Measurements from ENCODE around the gene IRS1. TPM values are rescaled to one million over a fixed set of nuclear protein-coding genes. Genes with fewer than 3 reads are reported as not detected.

The IRS1 gene
- total and polyA plus RNA-seq, 2 of the 4 experiments (the other 2 are of a cell fraction), result 21.1 to 37.1 TPM

DNA sequence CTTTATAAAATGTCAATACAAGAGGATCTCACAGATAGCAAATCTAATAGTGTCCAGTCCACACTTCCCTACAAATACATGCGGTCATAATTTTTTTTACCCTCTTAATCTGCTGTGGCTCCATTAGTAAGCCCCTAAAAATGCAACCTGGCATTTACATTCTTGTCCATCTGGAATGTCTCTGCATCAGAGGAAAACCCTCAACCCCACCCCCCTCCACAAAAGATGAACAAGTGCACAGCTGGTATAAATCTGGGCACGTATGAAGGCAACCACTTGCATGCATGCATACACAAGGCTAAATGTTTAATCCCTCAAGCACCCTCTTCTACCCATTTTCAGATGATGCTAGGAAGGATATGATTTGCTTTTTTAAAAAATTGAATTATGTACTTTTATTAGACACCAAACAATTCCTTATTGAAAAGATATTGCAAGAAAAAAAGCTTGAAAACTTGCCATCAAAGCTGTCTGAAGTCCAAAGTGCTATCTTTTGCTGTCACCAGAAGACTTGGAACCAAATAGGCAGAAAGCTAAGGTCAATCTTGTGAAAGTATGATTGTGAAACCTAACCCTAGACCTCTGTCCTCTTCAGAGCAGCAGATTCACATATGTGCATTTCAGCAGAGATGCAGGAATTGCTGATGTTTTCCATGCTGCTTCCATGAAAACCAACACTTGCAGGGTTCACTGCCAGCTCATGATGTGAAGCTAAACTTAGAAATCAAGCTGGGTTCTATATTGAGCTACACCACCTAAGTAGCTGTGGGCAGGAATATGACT, 39.0 kb downstream of the IRS1 start:
- H3K23ac ChIP-seq (ENCODE audit: low read depth, low read length), result peak overlapping the region; percentile 50
- H3K4me2 ChIP-seq (ENCODE audit: low read depth, low read length), result peak overlapping the region; percentile 66
- dilution Hi-C loops (cut with HindIII; ENCODE audit: low sequenced_read_pairs, unreplicated experiment), result no loop called here
- H3K9ac ChIP-seq (ENCODE audit: low read depth, low read length), result 0 out of 2 replicates have a peak overlapping the region, but pooled peaks have one; percentile 38
- peak overlapping the region; percentile 78 for H2BK120ac ChIP-seq (ENCODE audit: low read depth, low read length)
- 0% methylated on average over 1 of the region's 2 CpGs; no CpG with 5 or more reads in 1 of the 2 experiments for WGBS, 2 experiments (ENCODE audit: extremely low coverage in 2 of 2, insufficient read length in 1 of 2)
- H3K9me3 ChIP-seq (ENCODE audit: control insufficient read depth, insufficient read depth, low read length), result no peaks in the 10 kb centered on the region
- ChIA-PET CTCF (interaction anchor here (0.5 to 1.3 kb wide), 2 partner anchors 13 to 234 kb away, joined by 3 read pairs; no protein-coding TSS in a partner anchor), POLR2A (ENCODE audit: unreplicated experiment) (interaction anchor here (0.6 kb wide), 2 partner anchors 39 to 283 kb away, joined by 6 to 8 read pairs; partner anchors contain the start of gene IRS1)
- BruUV-seq (replicated peaks), result no TSS peak
- H4K20me1 ChIP-seq (ENCODE audit: insufficient read depth, low read length), result peaks cover 38% of the 10 kb centered on the region; the same call in 1 of the 2 replicates
- peak overlapping the region; percentile 0 to 4; a peak in 1 of 4 replicates for H4K8ac ChIP-seq (ENCODE audit: low read depth in 2 of 2, low read length in 2 of 2)
- ATAC-seq (ENCODE audit: low read depth) (peak; percentile 48), DNase-seq (peak; percentile 94)
- H3K27me3 ChIP-seq (ENCODE audit: control insufficient read depth, insufficient read depth, low read length), result no peaks in the 10 kb centered on the region
- H2AFZ ChIP-seq (replicated peaks; ENCODE audit: low read length, poor library complexity), result no peak overlapping the region
- no peak overlapping the region for H2AK5ac ChIP-seq (ENCODE audit: low read depth, low read length)
- H3K4me1 ChIP-seq (ENCODE audit: control insufficient read depth, insufficient read depth, low read length), result peaks cover 28% of the 10 kb centered on the region
- TF ChIP-seq RCOR1 (IDR thresholded peaks at IDR 0.05; ENCODE audit: insufficient replicate concordance, low read length) (no peak), FOS (IDR thresholded peaks at IDR 0.05; ENCODE audit: low read depth, low read length) (peak; percentile 43; the same call in 1 of the 2 replicates), MAFK (IDR thresholded peaks at IDR 0.05; ENCODE audit: low read depth, low read length) (peak; percentile 72), CEBPB (IDR thresholded peaks at IDR 0.05; ENCODE audit: low read depth, low read length) (peak; percentile 68), POLR2A (IDR thresholded peaks at IDR 0.05; ENCODE audit: low read depth, low read length) (no peak), MAZ (IDR thresholded peaks at IDR 0.05; ENCODE audit: borderline replicate concordance, low read depth, low read length) (no peak), BHLHE40 (IDR thresholded peaks at IDR 0.05; ENCODE audit: low read depth, low read length) (peak; percentile 26; the same call in 1 of the 2 replicates), SMC3 (IDR thresholded peaks at IDR 0.05; ENCODE audit: low read depth, low read length) (no peak), RAD21 (IDR thresholded peaks at IDR 0.05; ENCODE audit: low read length) (peak; percentile 7; the same call in 1 of the 2 replicates)
- TF ChIP-seq, protein P1, sequence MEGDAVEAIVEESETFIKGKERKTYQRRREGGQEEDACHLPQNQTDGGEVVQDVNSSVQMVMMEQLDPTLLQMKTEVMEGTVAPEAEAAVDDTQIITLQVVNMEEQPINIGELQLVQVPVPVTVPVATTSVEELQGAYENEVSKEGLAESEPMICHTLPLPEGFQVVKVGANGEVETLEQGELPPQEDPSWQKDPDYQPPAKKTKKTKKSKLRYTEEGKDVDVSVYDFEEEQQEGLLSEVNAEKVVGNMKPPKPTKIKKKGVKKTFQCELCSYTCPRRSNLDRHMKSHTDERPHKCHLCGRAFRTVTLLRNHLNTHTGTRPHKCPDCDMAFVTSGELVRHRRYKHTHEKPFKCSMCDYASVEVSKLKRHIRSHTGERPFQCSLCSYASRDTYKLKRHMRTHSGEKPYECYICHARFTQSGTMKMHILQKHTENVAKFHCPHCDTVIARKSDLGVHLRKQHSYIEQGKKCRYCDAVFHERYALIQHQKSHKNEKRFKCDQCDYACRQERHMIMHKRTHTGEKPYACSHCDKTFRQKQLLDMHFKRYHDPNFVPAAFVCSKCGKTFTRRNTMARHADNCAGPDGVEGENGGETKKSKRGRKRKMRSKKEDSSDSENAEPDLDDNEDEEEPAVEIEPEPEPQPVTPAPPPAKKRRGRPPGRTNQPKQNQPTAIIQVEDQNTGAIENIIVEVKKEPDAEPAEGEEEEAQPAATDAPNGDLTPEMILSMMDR (conservative IDR thresholded peaks at IDR 0.05; ENCODE audit: low read depth, low read length), result no peak
- peaks cover 21% of the 10 kb centered on the region for H3K36me3 ChIP-seq (ENCODE audit: control insufficient read depth, insufficient read depth, low read length)
- H4K5ac ChIP-seq (ENCODE audit: low read depth, low read length), result peak overlapping the region; percentile 64; the same call in 1 of the 2 replicates
- no peak overlapping the region for H3K4me3 ChIP-seq (ENCODE audit: insufficient read depth, low read depth, low read length)
- no peak overlapping the region for H2BK15ac ChIP-seq (ENCODE audit: low read depth, low read length)
- H3K9me1 ChIP-seq (ENCODE audit: insufficient read depth, low read length), result peaks cover 6% of the 10 kb centered on the region
- H2BK5ac ChIP-seq (ENCODE audit: low read depth, low read length, poor library complexity, severe bottlenecking), result peak overlapping the region; percentile 95
- H3K79me1 ChIP-seq (ENCODE audit: low read depth in 1 of 2, low read length in 2 of 2), result peaks cover 17 to 66% of the 10 kb centered on the region in 2 experiments
- intact Hi-C loops (cut with micrococcal nuclease), result no loop called here
- no peak overlapping the region for H2AK9ac ChIP-seq (replicated peaks; ENCODE audit: low read depth, low read length, poor library complexity)
- H3K18ac ChIP-seq (ENCODE audit: low read depth, low read length), result peak overlapping the region; percentile 81; the same call in 1 of the 2 replicates
- peak overlapping the region; percentile 66 for H2BK20ac ChIP-seq (ENCODE audit: low read depth, low read length)
- H3K56ac ChIP-seq (ENCODE audit: extremely low read depth, insufficient read depth, low read length), result peak overlapping the region; percentile 5; the same call in 1 of the 2 replicates
- H3K14ac ChIP-seq (replicated peaks; ENCODE audit: low read depth, low read length), result no peak overlapping the region; the same call in 1 of the 2 replicates
- in situ Hi-C loops (cut with MboI; ENCODE audit: low sequenced_read_pairs), result no loop called here
- no peak overlapping the region for H4K91ac ChIP-seq (ENCODE audit: insufficient read depth, low read depth, low read length)
- peak overlapping the region; percentile 51 for H3K4ac ChIP-seq (ENCODE audit: low read depth, low read length)
- peak overlapping the region; percentile 76 for H3K27ac ChIP-seq (ENCODE audit: insufficient read depth, low read length)

All from IMR-90 (cell line).